SK-N-SH (cell line): ENCODE results near the gene GRK5. TPM values are rescaled to one million over a fixed set of nuclear protein-coding genes. Genes with fewer than 3 reads are reported as not detected.

Experiments used
- CTCF ChIA-PET: fragments of 300-600, 350-600 bp; formaldehyde crosslinking; extraction: SDS; loops from one replicate; lab custom pipeline; 2021; lab: Yijun Ruan, JAX
- POLR2A ChIA-PET: fragments of 350-600 bp; sonication (Branson Sonifier 250); formaldehyde crosslinking; extraction: SDS; loops from one replicate; lab custom pipeline; 2020; ENCODE audit warnings: antibody characterized with exemption, inconsistent platforms; lab: Yijun Ruan, JAX
- DNase-seq: peaks from one replicate; pipeline ENCODE4 v3.0.0; 2012
- H2AFZ ChIP-seq: fragments of 200-600 bp; sonication (generic); 2 replicates; pipeline ENCODE4 v1.8.1; 2016; ENCODE audit warnings: antibody characterized with exemption, mild to moderate bottlenecking, low read depth
- H3F3A ChIP-seq: fragments of 200-600 bp; sonication (generic); replicated peaks from 2 replicates; pipeline ENCODE3; 2016; ENCODE audit warnings: antibody characterized with exemption, mild to moderate bottlenecking; ENCODE audit not compliant: insufficient read depth
- H3K27ac ChIP-seq, 2 experiments: fragments of 200-500 bp in 1 of 2; fragments of 200-600 bp in 1 of 2; sonication (Bioruptor generic) in 1 of 2; sonication (generic), shearing (Covaris generic) in 1 of 2; 2 replicates each; pipeline versions ENCODE4 v1.5.1 to v1.6.1; 2014 to 2016; ENCODE audit warnings: low read depth in 2 of 2, inconsistent platforms in 1 of 2, low read length in 1 of 2, mild to moderate bottlenecking in 1 of 2, mixed read lengths in 1 of 2
- H3K27me3 ChIP-seq: fragments of 200-600 bp; sonication (generic), shearing (Covaris generic); 2 replicates; pipeline ENCODE4 v1.6.1; 2016; ENCODE audit warnings: mixed run types; ENCODE audit not compliant: insufficient read depth
- H3K36me3 ChIP-seq, 2 experiments: fragments of 200-500 bp in 1 of 2; fragments of 200-600 bp in 1 of 2; sonication (Bioruptor generic) in 1 of 2; sonication (generic) in 1 of 2; replicated peaks in 1 of 2; 2 replicates each; pipeline versions ENCODE3 to v1.5.1; 2014 to 2016; ENCODE audit warnings: low read length in 1 of 2, mild to moderate bottlenecking in 1 of 2; ENCODE audit not compliant: insufficient read depth in 2 of 2, control insufficient read depth in 1 of 2
- H3K4me1 ChIP-seq, 2 experiments: fragments of 200-500 bp in 1 of 2; fragments of 200-600 bp in 1 of 2; sonication (Bioruptor generic) in 1 of 2; sonication (generic), shearing (Covaris generic) in 1 of 2; 2 replicates each; pipeline versions ENCODE4 v1.5.1 to v1.6.1; 2014 to 2016; ENCODE audit warnings: low read depth in 1 of 2, low read length in 1 of 2, mixed run types in 1 of 2; ENCODE audit not compliant: insufficient read depth in 2 of 2, control insufficient read depth in 1 of 2
- H3K4me2 ChIP-seq: fragments of 200-600 bp; sonication (generic), shearing (Covaris generic); 2 replicates; pipeline ENCODE4 v1.6.1; 2017; ENCODE audit warnings: mixed run types
- H3K4me3 ChIP-seq, 2 experiments: fragments of 200-500 bp in 1 of 2; fragments of 200-600 bp in 1 of 2; sonication (Bioruptor generic) in 1 of 2; sonication (generic), shearing (Covaris generic) in 1 of 2; 2 replicates each; pipeline versions ENCODE4 v1.5.1 to v1.8.1; 2014 to 2016; ENCODE audit warnings: low read depth in 2 of 2, inconsistent platforms in 1 of 2, low read length in 1 of 2, mild to moderate bottlenecking in 1 of 2, mixed read lengths in 1 of 2, moderate library complexity in 1 of 2
- H3K79me2 ChIP-seq: fragments of 200-600 bp; sonication (generic); 2 replicates; pipeline ENCODE4 v1.8.1; 2017; ENCODE audit warnings: mild to moderate bottlenecking; ENCODE audit not compliant: insufficient read depth
- H3K9ac ChIP-seq: fragments of 200-600 bp; sonication (generic); 2 replicates; pipeline ENCODE4 v1.6.1; 2017; ENCODE audit warnings: mixed run types
- H3K9me2 ChIP-seq: fragments of 200-600 bp; sonication (generic); 2 replicates; pipeline ENCODE4 v1.6.1; 2017; ENCODE audit warnings: mixed run types
- H3K9me3 ChIP-seq: fragments of 200-600 bp; sonication (generic); 2 replicates; pipeline ENCODE4 v1.6.1; 2017; ENCODE audit warnings: mixed run types, mild to moderate bottlenecking, moderate library complexity
- H4K20me1 ChIP-seq: fragments of 200-600 bp; sonication (generic); 2 replicates; pipeline ENCODE4 v1.6.1; 2017; ENCODE audit warnings: mild to moderate bottlenecking, mixed run types; ENCODE audit not compliant: insufficient read depth
- ELF1 ChIP-seq: IDR thresholded peaks from 2 replicates; pipeline ENCODE4 v1.4.0; 2012
- FOSL2 ChIP-seq: IDR thresholded peaks from 2 replicates; pipeline ENCODE4 v1.4.0; 2012; ENCODE audit warnings: low read depth, mild to moderate bottlenecking, moderate library complexity, borderline replicate concordance
- FOXM1 ChIP-seq: IDR thresholded peaks from 2 replicates; pipeline ENCODE4 v1.4.0; 2012; ENCODE audit warnings: low read depth, mild to moderate bottlenecking
- GATA2 ChIP-seq: sonication (generic); formaldehyde crosslinking; IDR thresholded peaks from 2 replicates; pipeline ENCODE4 v1.5.0; 2020; ENCODE audit warnings: mild to moderate bottlenecking, missing genetic modification reagents
- JUND ChIP-seq: IDR thresholded peaks from 2 replicates; pipeline ENCODE4 v1.4.0; 2012
- MEF2A ChIP-seq: IDR thresholded peaks from 2 replicates; pipeline ENCODE4 v1.4.0; 2012; ENCODE audit warnings: low read depth, borderline replicate concordance
- POLR2AphosphoS5 ChIP-seq: IDR thresholded peaks from 2 replicates; pipeline ENCODE4 v1.6.1; 2012; ENCODE audit warnings: low read depth, low read length
- RCOR1 ChIP-seq: fragments of 150-350 bp; IDR thresholded peaks from 2 replicates; pipeline ENCODE4 v1.6.1; 2017; ENCODE audit warnings: antibody characterized with exemption, low read length
- RXRA ChIP-seq: IDR thresholded peaks from 2 replicates; pipeline ENCODE4 v1.4.0; 2012; ENCODE audit warnings: low read depth, mild to moderate bottlenecking, borderline replicate concordance
- SIN3A ChIP-seq: IDR thresholded peaks from 2 replicates; pipeline ENCODE4 v1.6.1; 2012; ENCODE audit warnings: low read depth, mild to moderate bottlenecking, low read length, moderate library complexity, borderline replicate concordance
- TCF12 ChIP-seq: IDR thresholded peaks from 2 replicates; pipeline ENCODE4 v1.4.0; 2012
- USF2 ChIP-seq: fragments of 150-350 bp; IDR thresholded peaks from 2 replicates; pipeline ENCODE4 v1.6.1; 2017; ENCODE audit warnings: antibody characterized with exemption, low read length, low read depth, borderline replicate concordance
- WGBS: methylation state at CpG from one replicate; pipeline ENCODE4 v1.1.6; 2017; ENCODE audit warnings: low lambda C conversion rate; 5-methylcytosine and 5-hydroxymethylcytosine counted together
- polyA plus RNA-seq, 3 experiments: library from polyadenylated mRNA; depleted of rRNA; stranded (reverse); fragments of >200 nt; gene quantifications; 2 replicates each; pipeline ENCODE4 v1.2.3, GENCODE V29; 2012
- TF ChIP-seq, protein P1 (sequence below): fragments of 200-600 bp; sonication (generic); IDR thresholded peaks from 2 replicates; pipeline ENCODE4 v1.6.1; 2017; ENCODE audit warnings: antibody characterized with exemption, mild to moderate bottlenecking, moderate library complexity

The GRK5 gene
- polyA plus RNA-seq, 1 of the 3 experiments (the other 2 are of a cell fraction) = 12.1 TPM

DNA sequence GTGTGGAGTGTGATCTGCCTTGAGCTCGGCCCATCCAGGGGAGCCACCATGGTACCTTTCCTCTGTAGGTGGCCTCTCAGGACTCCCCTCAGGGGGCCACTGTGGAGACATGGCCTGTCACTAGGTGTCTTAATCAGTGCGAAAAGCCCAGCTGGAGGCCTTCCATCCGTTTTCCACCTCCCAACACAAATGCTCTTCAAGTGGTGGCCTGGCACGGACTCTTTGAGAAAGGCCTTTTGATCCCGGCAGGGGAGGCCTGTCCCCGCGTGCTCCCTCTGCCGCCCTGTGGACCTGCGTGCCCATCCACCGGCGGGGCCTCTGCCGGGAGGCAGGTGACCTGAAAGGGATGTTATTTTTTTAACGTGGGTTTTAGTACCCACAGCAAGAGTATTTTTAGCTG lies 185.6 kb downstream of the GRK5 start:
- H2AFZ ChIP-seq = no peak overlapping the region
- H3K4me1 ChIP-seq = no peaks in the 10 kb centered on the region; a peak in 1 of 4 replicates
- ChIA-PET CTCF (interaction anchor here (0.6 to 0.8 kb wide), 2 partner anchors 10 to 19 kb away, joined by 4 read pairs; no protein-coding TSS in a partner anchor), POLR2A (no interaction called here)
- no peak overlapping the region for H3K27ac ChIP-seq
- no peaks in the 10 kb centered on the region for H3K79me2 ChIP-seq
- no peaks in the 10 kb centered on the region for H3K9me2 ChIP-seq
- no peak overlapping the region for H3K4me2 ChIP-seq
- TF ChIP-seq RXRA (no peak), ELF1 (no peak), RCOR1 (no peak)
- WGBS = 100% methylated on average over 1 of the region's 13 CpGs
- no peak overlapping the region for H3K4me3 ChIP-seq
- H3K27me3 ChIP-seq = no peaks in the 10 kb centered on the region
- DNase-seq = no peak
- H3K9me3 ChIP-seq = no peaks in the 10 kb centered on the region
- no peaks in the 10 kb centered on the region for H3K36me3 ChIP-seq
- H3K9ac ChIP-seq = no peak overlapping the region
- H3F3A ChIP-seq = no peaks in the 10 kb centered on the region
- H4K20me1 ChIP-seq = no peaks in the 10 kb centered on the region

- WGBS = 88% methylated on average over 7 of the region's 11 CpGs
- POLR2A ChIA-PET = no interaction called here
- TF ChIP-seq FOSL2 (no peak), USF2 (no peak), JUND (no peak), GATA2 (no peak), FOXM1 (no peak), MEF2A (no peak), ELF1 (no peak), TCF12 (no peak), POLR2AphosphoS5 (no peak), SIN3A (no peak)
- TF ChIP-seq, protein P1, sequence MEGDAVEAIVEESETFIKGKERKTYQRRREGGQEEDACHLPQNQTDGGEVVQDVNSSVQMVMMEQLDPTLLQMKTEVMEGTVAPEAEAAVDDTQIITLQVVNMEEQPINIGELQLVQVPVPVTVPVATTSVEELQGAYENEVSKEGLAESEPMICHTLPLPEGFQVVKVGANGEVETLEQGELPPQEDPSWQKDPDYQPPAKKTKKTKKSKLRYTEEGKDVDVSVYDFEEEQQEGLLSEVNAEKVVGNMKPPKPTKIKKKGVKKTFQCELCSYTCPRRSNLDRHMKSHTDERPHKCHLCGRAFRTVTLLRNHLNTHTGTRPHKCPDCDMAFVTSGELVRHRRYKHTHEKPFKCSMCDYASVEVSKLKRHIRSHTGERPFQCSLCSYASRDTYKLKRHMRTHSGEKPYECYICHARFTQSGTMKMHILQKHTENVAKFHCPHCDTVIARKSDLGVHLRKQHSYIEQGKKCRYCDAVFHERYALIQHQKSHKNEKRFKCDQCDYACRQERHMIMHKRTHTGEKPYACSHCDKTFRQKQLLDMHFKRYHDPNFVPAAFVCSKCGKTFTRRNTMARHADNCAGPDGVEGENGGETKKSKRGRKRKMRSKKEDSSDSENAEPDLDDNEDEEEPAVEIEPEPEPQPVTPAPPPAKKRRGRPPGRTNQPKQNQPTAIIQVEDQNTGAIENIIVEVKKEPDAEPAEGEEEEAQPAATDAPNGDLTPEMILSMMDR = no peak
Observed at GRCh38 chr10:119393421-119393820, 186.1 kb downstream of the GRK5 start.

More at GRCh38 chr10:119393421-119393820, 186.1 kb downstream of the GRK5 start:
- no peaks in the 10 kb centered on the region for H4K20me1 ChIP-seq
- no peaks in the 10 kb centered on the region for H3K79me2 ChIP-seq
- no peak overlapping the region for H3K4me3 ChIP-seq
- no peaks in the 10 kb centered on the region; a peak in 1 of 4 replicates for H3K4me1 ChIP-seq
- no peak overlapping the region for H3K27ac ChIP-seq
- no peaks in the 10 kb centered on the region for H3K9me3 ChIP-seq
- no peak overlapping the region for H2AFZ ChIP-seq
- no peak overlapping the region for H3K9ac ChIP-seq
- no peak overlapping the region for H3K4me2 ChIP-seq
- DNase-seq = no peak
- no peaks in the 10 kb centered on the region for H3K27me3 ChIP-seq
- CTCF ChIA-PET = interaction anchor here (0.6 kb wide), 1 partner anchor 11 kb away, joined by 4 read pairs; no protein-coding TSS in a partner anchor
- H3K36me3 ChIP-seq = no peaks in the 10 kb centered on the region
- H3K9me2 ChIP-seq = no peaks in the 10 kb centered on the region
- no peaks in the 10 kb centered on the region for H3F3A ChIP-seq
